Measurements from ENCODE around the gene DAGLA.

GRCh38 chr11:61712846-61713245 is 32.7 kb downstream of the DAGLA start:
- TF ChIP-seq EZH2 (IDR thresholded peaks at IDR 0.05; ENCODE audit: low read depth), result no peak
- no peak for TF ChIP-seq CTCF (conservative IDR thresholded peaks at IDR 0.05)

All from PC-9 (cell line).